SU-DHL-6 (cell line): ENCODE results near the gene TOP1.

ENCODE experiments used
- EZH2phosphoT487 ChIP-seq: fragments of 200-600 bp; sonication (generic), shearing (Covaris generic); conservative IDR thresholded peaks from 2 replicates; pipeline ENCODE4 v1.6.1; 2018; ENCODE audit warnings: mild to moderate bottlenecking, antibody characterized with exemption, low read length, moderate library complexity, mixed read lengths
- TF ChIP-seq, protein P1 (sequence below): fragments of 200-600 bp; sonication (generic); IDR thresholded peaks from one replicate; pipeline ENCODE4 v1.5.1; 2017; ENCODE audit warnings: antibody characterized with exemption, mild to moderate bottlenecking, low read length, moderate library complexity; ENCODE audit not compliant: insufficient read depth, poor library complexity, severe bottlenecking

DNA sequence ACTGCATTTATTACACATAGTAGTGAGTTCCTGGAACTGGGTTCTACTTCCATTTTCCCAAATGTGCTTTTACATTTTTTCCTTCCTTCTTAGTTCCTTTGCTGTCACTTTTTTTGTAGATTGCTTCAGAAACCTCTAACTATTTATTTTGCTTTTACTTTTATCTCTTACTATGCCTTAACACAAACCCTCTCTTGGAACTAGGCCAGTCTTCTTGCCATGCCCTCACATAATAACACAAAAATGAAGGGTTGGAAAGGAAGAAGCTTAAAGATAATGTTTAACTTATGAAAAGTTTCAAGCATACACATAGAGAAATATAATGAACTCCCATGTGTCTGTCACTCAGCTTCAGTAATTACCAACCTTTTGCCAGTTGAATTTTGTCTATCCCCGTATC, 27.1 kb downstream of the TOP1 start:
- TF ChIP-seq, protein P1, sequence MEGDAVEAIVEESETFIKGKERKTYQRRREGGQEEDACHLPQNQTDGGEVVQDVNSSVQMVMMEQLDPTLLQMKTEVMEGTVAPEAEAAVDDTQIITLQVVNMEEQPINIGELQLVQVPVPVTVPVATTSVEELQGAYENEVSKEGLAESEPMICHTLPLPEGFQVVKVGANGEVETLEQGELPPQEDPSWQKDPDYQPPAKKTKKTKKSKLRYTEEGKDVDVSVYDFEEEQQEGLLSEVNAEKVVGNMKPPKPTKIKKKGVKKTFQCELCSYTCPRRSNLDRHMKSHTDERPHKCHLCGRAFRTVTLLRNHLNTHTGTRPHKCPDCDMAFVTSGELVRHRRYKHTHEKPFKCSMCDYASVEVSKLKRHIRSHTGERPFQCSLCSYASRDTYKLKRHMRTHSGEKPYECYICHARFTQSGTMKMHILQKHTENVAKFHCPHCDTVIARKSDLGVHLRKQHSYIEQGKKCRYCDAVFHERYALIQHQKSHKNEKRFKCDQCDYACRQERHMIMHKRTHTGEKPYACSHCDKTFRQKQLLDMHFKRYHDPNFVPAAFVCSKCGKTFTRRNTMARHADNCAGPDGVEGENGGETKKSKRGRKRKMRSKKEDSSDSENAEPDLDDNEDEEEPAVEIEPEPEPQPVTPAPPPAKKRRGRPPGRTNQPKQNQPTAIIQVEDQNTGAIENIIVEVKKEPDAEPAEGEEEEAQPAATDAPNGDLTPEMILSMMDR = no peak
- TF ChIP-seq EZH2phosphoT487 = no peak
